ENCODE results near the gene LCN15.
"Not testable (repeated sequence)": the region's sequence is repeated elsewhere in the genome, so short reads cannot be mapped to it uniquely, and the experiment has no call there.

The LCN15 gene

DNA sequence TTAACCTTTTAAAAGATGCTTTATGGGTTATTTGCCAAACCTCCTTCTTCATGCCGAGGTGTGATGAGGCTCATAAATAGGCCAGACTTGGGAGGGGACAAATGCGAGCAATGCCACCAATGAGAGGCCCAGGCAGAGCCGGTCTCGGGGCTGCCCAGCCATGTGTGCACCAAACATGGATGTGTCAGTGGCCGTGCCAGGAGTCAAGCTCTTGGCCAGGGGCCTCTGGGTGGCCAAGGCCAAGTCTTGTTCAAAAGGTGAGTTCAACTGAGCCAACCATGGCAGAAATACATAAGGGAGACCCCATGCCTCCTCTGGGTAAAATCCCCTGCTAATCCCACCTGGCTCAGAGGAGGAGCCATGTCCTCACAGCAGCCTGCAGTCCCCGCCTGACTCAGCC lies 10.9 kb upstream of the LCN15 start:
- no peak for DNase-seq (ENCODE audit: low read depth in 3 of 3)

DNA sequence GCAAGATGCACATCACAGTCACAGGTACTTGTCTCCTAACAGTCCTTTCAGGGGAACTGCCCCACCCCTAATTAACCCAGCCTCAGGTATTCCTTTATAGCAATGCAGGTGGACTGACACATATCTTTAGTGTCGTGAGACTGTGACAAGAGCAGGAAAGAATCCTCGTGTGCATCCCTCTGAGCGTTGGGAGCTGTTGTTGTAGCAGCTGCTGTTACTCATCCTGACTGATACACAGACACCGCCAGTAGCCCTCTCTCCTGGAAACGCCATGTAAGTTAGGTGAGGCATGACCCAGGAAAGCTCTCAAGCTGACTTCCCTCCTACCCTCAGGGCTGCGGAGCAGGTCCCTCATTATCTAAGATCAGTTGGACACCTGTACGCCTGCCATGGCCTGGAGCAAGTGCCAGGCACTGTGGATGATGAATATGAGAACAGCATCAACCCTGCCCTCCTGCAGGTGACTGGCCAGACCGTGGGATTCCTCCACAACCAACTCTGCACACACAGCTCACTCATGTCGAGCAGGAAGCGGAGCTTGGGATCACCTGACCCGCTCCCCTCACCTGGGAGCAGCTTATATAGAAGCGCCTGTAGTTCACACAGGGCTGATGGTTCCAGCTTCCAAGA lies 10.2 kb upstream of the LCN15 start:
- DNase-seq (ENCODE audit: low read depth in 3 of 3): no peak

DNA sequence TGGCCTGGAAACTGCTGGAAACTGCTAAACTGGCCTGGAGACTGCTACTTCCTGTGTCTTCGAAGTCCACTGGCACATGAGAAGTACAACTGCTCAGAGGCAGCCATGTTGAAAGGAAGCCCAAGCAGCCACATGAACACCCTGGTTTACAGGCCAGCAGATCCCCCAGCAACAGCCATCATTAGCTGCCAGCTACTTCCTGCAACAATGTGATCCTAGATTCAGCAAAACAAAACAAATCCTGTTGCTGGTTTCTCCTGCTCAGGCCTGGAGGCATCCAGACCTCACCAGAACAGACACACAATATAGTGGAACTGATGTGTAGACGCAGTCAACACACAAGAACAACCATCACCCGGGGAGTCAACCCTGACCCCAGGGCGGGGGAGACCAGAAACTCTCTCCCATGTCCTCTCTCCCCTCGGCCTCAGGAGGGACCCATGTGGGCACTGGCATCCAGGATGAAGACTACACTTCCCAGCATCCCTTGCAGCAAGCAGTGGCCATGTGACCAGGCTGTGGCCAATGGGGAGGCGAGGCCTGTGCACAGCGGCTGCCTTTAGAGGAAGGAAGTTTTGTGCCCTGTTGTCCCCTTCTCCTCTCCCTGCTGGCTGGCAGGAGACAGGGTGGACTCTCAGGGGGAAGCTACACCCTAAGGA lies 9.2 kb upstream of the LCN15 start:
- DNase-seq (ENCODE audit: low read depth in 3 of 3): no peak

DNA sequence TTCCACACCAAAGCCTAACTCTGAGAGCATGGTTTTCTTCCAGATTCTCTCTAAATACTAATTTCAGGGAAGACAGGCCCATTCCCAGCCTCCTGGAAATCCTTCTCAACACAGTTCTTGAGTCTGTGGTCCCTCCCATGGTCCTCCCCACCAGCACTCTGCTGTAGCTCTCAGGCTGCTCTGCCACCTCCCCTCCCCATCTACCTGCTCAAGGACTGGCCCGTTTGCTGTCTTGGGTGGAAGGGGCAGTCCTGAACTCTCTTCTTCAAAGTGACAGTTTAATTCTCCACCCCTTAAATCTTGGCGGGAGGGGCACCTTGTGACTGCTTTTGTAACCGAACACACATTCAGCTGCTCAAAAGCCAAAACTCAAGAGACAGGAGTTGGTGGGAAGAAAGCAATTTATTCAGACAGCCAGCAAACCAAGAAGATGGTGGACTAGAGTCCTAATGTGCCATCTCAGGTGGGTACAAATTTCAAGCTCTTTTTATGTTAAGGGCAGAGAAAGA lies 7.6 kb upstream of the LCN15 start:
- no peak for DNase-seq (ENCODE audit: low read depth in 3 of 3)

DNA sequence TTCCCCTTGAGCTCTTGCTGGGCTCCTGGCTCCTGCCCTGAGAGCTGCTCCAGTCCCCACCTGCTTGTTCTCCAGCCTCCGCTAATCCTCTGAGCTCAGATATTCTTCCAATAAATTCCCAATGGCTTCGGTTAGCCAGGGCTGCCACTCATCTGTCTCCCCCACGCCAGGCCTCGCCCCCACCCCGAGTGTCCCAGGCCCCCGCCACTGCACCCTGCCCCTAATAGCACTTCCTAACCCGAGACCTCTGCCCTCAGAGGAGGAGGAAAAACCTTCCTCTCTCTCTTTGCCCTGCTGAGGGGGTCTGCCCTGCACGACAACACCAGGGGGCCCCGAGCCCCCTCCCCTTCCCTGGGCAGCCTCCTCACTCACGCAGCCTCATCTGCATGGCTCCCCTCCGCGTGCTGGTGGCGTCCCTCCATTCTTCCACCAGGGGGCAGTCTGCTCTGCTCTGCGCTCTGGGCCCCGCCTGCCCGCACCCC lies 5.4 kb upstream of the LCN15 start:
- peak in 2 of 3 donors; percentile 31 to 55 for DNase-seq (ENCODE audit: low read depth in 3 of 3)

DNA sequence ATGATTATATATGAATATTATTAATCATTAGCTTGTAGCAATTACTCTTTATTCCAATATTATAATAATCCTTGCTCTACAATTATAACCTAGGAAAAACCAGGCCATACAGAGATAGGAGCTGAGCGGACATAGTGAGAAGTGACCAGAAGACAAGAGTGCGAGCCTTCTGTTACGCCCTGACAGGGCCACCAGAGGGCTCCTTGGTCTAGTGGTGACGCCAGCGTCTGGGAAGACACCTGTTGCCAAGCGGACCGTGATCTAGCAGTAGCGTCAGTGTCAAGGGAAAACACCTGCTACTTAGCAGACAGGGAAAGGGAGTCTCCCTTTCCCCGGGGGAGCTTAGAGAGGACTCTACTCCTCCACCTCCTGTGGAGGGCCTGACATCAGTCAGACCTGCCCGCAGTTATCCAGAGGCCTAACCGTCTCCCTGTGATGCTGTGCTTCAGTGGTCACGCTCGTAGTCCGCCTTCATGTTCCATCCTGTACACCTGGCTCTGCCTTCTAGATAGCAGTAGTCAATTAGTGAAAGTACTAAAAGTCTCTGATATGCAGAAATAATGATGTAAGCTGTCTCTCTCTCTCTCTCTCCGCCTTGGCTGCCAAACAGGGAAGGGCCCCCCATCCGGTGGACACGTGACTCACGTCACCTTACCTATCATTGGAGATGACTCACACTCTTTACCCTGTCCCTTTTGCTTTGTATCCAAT lies 2.2 kb upstream of the LCN15 start:
- DNase-seq (ENCODE audit: low read depth in 3 of 3): peak in 2 of 3 donors; percentile 39 to 47

DNA sequence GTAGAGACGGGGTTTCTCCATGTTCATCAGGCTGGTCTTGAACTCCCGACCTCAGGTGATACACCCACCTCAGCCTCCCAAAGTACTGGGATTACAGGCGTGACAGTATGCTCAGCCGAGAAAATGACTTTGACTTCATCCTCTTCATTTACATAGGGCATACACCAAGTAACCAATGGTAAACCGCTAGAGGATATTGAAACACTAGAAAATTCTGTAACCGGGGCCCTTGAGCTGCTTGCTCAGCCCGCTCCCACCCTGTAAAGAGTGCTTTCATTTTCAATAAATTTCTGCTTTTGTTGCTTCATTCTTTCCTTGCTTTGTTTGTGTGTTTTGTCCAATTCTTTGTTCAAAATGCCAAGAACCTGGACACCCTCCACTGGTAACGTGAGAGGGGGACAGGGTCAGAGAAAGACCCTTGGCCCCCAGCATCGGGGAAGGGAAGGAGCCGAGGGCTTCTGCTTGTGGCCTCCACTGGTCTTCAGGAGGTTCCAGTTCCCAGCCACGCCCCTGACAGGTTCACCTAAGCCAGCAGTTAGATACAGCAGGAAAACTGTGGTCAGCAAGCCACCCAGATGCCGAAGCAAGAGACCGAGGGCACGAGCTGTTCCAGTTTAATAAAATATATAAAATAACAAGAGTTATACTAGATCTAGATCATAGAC lies 1.6 kb upstream of the LCN15 start:
- not testable (repeated sequence) for DNase-seq (ENCODE audit: low read depth in 3 of 3)

DNA sequence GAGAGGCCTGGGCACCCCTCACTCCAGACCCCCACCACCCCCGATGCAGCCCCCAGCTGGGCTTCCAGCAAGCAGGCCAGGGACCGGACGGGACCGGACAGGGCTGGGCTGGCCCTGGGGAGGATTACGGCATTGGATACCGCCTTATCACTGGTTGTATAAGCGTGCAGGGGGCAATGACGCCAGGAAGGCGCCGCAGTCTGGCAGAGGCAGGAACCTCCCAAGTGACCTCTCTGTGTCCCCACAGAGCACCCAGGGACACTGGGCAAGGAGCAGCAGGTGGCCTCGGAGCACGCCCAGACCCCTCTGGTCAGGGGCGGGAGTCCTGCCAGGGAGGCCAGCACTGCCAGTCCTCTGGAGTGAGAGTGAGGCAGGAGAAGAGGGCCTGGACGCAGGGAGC lies 723 bp upstream of the LCN15 start:
- no peak for DNase-seq (ENCODE audit: low read depth in 3 of 3)

DNA sequence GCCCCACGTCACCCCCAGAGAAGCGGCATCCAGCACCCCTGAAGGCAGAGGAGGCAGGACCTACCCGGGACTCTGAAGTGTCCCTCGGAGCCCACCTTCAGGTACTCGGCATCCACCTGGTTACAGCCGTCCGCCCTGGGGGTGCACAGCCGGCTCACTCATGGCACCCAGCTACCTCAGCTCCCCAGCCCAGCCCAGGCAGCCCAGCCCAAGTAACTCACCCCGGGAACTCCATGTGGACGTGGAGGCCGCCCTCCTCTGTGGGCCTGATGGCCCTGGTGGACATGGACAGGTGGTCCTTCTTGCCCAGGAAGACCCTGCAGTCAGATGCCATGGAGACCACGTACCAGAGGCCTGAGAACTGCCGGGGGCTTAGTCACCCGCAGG lies 676 bp downstream of the LCN15 start:
- DNase-seq (ENCODE audit: low read depth in 3 of 3): no peak

DNA sequence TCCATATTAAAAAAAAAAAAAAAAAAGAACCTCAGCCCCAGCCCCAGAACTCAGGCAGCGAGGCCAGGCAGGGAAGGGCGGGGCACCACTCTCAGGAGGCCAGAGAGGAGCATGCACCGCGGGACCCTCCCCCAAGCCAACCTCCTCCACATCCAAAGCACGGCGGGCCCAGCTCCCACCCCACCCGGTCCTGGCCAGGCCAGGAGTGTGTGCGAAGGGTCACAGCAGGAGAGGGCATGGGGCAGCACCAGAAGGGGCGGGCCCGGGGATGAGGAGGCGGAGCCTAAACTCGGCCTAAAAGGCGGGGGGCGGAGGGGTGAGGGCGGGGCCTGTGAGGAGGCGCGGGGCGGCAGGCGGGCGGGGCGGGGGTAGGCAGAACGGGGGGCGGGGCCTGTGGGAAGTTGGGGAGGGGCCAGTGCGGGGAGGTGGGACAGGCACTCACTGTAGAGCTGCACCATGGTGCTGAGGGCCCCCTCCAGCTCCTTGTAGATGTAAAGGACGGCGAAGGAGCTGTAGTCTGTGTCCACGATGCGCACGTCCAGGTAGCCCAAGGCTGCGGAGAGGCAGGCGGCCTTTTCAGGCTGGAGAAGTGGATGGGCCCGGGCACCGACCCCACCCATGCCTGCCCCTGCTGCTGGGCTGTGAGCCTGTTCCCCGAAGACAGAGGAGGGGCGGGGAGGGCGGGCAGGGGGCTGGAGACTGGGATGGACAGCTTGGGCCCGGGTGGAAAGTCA lies 1.2 kb downstream of the LCN15 start:
- peak; percentile 27 to 64 (median 31) for DNase-seq (ENCODE audit: low read depth in 3 of 3)

DNA sequence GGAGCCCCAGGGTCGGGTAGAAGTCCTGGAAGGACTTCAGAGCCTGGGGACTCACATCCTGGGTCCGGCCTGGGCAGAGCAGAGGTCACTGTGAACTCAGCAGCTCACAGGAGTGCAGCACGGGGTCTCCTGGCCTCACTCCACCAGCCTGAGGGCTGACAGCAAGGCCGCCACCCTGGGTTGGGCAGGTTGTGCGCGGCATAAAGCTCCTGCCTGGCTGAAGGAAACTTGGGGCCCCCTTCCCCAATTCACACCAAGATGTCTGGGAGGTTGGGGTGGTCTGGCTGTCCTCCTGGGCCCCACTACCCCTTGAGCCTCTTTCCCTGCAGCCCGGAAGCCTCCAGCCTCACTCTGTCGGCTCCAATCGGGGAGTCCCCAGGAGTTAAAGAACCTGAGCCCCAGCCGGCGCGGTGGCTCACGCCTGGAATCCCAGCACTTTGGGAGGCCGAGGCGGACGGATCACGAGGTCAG lies 2.1 kb downstream of the LCN15 start:
- DNase-seq (ENCODE audit: low read depth in 3 of 3): no peak

DNA sequence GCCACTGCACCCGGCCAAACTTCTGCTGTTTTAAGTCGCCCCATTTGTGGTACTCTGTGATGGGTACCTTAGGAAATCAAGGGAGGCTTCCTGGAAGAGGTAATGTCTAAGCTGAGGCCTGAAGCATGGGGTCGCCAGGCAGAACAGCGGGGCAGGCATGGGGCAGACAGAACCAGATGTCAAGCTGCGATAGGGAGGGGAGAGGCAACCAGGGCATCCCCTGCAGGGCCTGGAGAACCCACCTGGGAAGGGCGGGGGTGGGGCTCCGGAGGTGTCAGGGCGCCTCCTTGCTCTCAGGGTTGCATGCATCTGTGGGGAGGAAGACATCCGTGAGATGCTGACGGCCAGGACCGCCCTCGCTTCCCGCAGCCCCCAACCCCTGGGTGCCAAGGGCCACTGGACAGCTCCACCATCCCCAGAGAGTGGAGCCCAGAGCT lies 2.8 kb downstream of the LCN15 start:
- DNase-seq (ENCODE audit: low read depth in 3 of 3): no peak

DNA sequence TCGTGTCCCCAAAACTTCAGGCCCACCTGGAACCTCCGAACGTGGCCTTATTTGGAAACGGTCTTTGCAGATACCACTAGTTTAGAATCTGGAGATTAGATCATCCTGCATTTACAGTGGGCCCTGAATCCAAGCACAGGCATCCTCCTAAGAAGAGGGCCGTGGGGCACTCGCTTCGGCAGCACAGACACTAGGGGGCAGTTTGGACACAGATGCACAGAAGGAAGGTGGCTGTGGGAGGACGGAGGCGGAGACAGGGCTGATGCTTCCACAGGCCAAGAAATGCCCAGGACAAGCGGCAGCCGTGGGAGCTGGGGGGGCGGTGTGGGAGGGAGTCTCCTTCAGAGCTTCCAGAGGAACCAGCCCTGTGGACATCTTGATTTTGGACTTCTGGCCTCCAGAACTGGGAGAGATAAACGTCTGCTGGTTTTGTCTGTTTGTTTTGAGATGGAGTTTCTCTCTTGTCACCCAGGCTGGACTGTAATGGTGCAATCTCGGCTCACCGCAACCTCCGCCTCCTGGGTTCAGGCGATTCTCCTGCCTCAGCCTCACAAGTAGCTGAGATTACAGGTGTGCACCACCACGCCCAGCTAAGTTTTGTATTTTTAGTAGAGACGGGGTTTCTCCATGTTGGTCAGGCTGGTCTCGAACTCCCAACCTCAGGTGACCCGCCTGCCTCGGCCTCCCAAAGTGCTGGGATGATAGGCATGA lies 3.3 kb downstream of the LCN15 start:
- not testable (repeated sequence) for DNase-seq (ENCODE audit: low read depth in 3 of 3)

DNA sequence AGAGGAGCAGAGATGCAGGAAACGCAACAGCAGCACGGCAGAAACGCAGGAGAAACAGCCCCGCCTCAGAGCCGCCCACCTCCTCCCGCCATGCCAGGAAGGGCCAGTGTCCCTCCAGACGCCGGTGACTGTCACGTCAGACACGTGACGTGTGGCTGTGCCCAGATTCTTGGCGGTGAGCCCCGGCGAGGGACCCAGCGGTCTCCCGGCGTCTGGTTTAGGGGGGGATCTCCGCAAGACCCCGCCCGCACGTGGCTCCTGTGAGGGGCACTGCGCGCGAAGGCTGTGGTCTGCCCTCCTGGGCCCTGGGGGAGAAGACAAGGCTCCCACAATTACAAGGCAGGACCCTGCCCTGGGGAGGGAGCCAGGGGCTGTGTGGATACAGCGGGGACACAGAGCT lies 3.9 kb downstream of the LCN15 start:
- no peak for DNase-seq (ENCODE audit: low read depth in 3 of 3)

DNA sequence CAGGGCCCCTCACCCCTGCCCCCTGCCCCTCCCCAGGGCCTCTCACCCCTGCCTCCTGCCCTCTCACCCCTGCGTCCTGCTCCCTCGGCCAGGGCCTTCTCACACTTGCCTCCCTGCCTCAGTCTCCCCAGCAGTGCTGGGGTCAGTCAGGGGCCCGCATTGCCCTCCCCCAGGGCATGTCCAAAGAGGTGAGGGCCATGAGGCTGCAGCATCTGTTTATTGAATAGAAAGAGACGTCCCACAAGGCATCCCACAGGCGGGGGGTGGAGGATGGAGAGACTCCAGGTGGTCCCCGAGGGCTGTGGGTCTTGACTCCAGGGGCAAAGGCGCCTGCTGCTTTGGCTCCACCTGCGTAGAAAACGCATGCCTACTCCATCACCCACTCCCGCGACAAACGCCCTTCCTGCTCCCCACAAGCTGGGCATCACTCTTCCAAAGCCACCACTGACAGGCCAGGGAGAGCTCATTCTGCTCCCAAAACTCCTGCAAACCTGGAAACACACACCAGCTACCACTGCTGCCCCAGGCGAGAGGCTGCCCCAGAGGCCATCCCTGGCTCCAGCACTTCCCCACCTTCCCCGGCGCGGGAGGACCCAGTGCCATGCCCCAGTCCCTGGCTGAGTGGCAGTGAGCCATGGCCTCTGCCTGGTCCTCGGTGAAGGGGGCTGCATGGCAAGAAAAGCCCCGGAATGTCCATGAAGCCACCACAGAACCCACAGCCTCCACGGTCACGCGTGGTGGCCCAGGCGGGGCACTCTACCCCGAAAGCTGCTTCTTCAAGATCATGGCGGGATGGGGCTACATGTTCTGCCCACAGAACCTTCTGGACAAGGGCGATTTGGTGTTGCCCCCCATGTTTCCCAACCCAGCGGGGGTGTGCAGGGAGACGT lies 4.6 kb downstream of the LCN15 start:
- no peak for DNase-seq (ENCODE audit: low read depth in 3 of 3)

DNA sequence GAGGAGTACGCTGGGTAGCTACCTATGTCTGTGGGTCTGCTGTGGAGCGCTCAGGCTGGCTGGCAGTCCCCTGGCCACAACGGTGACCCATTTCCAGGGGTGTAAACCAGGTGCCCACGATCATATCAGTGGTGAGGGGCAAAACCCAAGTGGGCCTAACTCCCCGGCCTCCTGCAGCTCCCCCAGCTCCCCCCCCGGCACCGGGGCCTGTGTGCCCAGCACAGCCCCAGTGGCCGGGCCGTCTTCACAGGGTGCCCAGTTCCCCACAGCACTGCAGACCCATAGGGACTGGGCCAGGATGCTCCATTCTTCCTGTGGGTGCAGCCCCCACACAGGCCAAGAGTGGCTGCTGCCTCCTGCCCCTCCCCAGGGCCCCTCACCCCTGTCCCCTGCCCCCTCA lies 5.3 kb downstream of the LCN15 start:
- no peak for DNase-seq (ENCODE audit: low read depth in 3 of 3)

DNA sequence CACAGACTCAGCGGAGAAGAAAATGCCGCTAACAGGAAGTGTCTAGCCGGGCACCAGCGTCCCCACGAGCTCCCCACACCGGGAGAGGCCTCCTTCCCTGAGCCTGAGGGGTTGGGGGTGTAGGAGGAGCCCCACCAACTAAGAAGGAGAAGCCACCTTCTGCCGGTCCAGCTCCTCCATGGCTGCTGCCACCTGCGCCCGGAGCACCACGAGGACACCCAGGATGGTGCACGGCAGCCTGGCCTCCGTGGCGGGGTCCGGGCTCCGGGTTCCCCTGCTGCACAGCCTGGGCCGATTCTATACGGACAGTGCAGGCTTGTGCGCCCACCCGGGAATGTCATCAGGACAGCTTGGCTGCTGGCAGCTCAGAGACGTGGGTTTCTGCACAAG lies 6.6 kb downstream of the LCN15 start:
- no peak for DNase-seq (ENCODE audit: low read depth in 3 of 3)

DNA sequence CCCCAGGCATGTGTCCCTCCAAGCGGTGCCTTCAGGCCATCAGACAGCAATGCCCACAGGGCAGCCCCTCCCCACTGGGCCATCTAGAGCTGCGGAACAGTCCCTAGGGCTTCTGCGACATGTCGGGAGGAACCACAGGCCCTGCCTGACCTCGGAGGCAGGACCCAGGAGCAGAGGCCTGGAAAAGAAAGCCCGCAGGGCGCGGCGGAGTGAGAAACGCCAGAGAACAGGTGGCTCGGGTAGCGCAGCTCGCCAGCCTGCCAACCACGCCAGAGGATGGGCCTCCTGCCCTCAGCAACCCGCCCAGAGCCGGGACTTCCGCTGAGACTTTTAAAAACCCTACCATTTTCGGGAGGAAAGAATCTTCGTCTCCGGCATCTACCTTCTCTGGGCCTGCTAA lies 7.0 kb downstream of the LCN15 start:
- no peak for DNase-seq (ENCODE audit: low read depth in 3 of 3)

DNA sequence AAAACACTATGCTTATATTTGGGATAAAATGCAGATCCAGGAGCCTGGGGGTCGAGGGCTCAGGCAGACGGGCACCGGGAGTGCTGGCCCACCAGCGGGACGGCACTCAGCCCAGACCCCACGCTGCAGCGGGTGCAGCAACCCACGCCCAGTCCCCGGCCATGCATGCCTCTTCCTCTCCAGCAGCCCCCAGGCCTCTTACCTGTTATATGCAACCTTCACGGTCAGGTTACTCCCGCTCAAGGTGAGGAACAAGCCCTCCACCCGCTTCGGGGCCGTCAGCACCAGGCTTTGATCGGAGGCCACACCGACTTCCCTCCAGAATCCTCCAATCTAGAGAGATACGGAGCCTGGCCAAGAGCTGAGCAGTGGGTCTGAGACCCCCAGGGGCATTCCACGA lies 7.5 kb downstream of the LCN15 start:
- no peak for DNase-seq (ENCODE audit: low read depth in 3 of 3)

DNA sequence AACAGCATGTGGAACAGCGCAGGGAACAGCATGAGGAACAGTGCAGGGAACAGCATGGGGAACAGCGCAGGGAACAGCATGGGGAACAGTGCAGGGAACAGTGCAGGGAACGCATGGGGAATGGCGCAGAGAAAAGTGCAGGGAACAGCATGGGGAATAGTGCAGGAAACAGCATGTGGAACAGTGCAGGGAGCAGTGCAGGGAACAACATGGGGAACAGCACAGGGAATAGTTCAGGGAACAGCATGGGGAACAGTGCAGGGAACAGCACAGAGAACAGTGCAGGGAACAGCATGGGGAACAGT lies 8.2 kb downstream of the LCN15 start:
- no peak for DNase-seq (ENCODE audit: low read depth in 3 of 3)

Data from stimulated activated CD4-positive, alpha-beta T cell treated with anti-CD3 and anti-CD28 coated beads, TNF-alpha, amount 100 ng/mL, for 48 hours (primary cell).